ENCODE results near the gene ACAP2.

- TF ChIP-seq SPI1 (IDR thresholded peaks at IDR 0.05; ENCODE audit: low read depth, low read length) (no peak), POLR2A (IDR thresholded peaks at IDR 0.05; ENCODE audit: low read depth, low read length) (no peak), POLR2AphosphoS5 (IDR thresholded peaks at IDR 0.05; ENCODE audit: low read depth, low read length) (no peak), TAF1 (IDR thresholded peaks at IDR 0.05; ENCODE audit: low read depth, low read length) (no peak)
Measured at GRCh38 chr3:195302431-195302830, 140.4 kb downstream of the ACAP2 start.

Data from GM12891 (cell line).